Keratinocyte (primary cell): Measurements from ENCODE around the gene KIAA1210. TPM values are rescaled to one million over a fixed set of nuclear protein-coding genes. Genes with fewer than 3 reads are reported as not detected.

Experiments
- DNase-seq: peaks from one replicate; pipeline ENCODE4 v3.0.0-alpha.2; 2011; ENCODE audit warnings: low read depth, missing footprints, low spot score
- FAIRE-seq: peaks from 2 replicates; lab custom pipeline; 2011; peaks lifted over from hg19 to GRCh38; lab: Jason Lieb, UNC
- H2AFZ ChIP-seq: 2 replicates; pipeline ENCODE4 v1.6.0; 2012; ENCODE audit warnings: low read length, control low read depth, inconsistent platforms; ENCODE audit not compliant: control insufficient read depth
- H3K27ac ChIP-seq: 2 replicates; pipeline ENCODE4 v1.5.1; 2011; ENCODE audit warnings: low read length; ENCODE audit not compliant: control insufficient read depth, insufficient read depth
- H3K27me3 ChIP-seq: 3 replicates; pipeline ENCODE4 v1.6.0; 2011; ENCODE audit warnings: low read length; ENCODE audit not compliant: control insufficient read depth, insufficient read depth; ENCODE audit errors: extremely low read depth
- H3K36me3 ChIP-seq, 2 experiments: 2 replicates in 1 of 2; 3 replicates in 1 of 2; pipeline ENCODE4 v1.5.1; 2011; ENCODE audit warnings: low read length in 2 of 2, mild to moderate bottlenecking in 1 of 2; ENCODE audit not compliant: control insufficient read depth in 2 of 2, insufficient read depth in 2 of 2; ENCODE audit errors: extremely low read depth in 1 of 2
- H3K4me1 ChIP-seq: 3 replicates; pipeline ENCODE4 v1.5.1; 2011; ENCODE audit warnings: low read length; ENCODE audit not compliant: control insufficient read depth, insufficient read depth; ENCODE audit errors: extremely low read depth
- H3K4me2 ChIP-seq: 3 replicates; pipeline ENCODE4 v1.6.0; 2011; ENCODE audit warnings: low read depth, low read length; ENCODE audit not compliant: control insufficient read depth, insufficient read depth; ENCODE audit errors: extremely low read depth
- H3K4me3 ChIP-seq, 3 experiments: fragments of 200-600 bp in 1 of 3; sonication (generic) in 1 of 3; 2 replicates in 2 of 3; 3 replicates in 1 of 3; pipeline ENCODE4 v1.5.1; 2011 to 2016; ENCODE audit warnings: low read length in 3 of 3, mild to moderate bottlenecking in 3 of 3, control low read depth in 2 of 3, inconsistent platforms in 1 of 3, low read depth in 1 of 3, mixed read lengths in 1 of 3, mixed run types in 1 of 3, moderate library complexity in 1 of 3; ENCODE audit not compliant: control insufficient read depth in 2 of 3, insufficient read depth in 2 of 3; ENCODE audit errors: extremely low read depth in 1 of 3
- H3K79me2 ChIP-seq: 2 replicates; pipeline ENCODE4 v1.6.0; 2012; ENCODE audit warnings: low read length; ENCODE audit not compliant: control insufficient read depth, insufficient read depth
- H3K9ac ChIP-seq: 3 replicates; pipeline ENCODE4 v1.6.0; 2011; ENCODE audit warnings: low read length; ENCODE audit not compliant: control insufficient read depth, insufficient read depth; ENCODE audit errors: extremely low read depth
- H3K9me1 ChIP-seq: 3 replicates; pipeline ENCODE4 v1.6.0; 2011; ENCODE audit warnings: low read length; ENCODE audit not compliant: control insufficient read depth, insufficient read depth; ENCODE audit errors: extremely low read depth
- H3K9me3 ChIP-seq: 2 replicates; pipeline ENCODE4 v1.5.1; 2012; ENCODE audit warnings: low read depth, low read length; ENCODE audit not compliant: control insufficient read depth
- H4K20me1 ChIP-seq: 3 replicates; pipeline ENCODE4 v1.6.0; 2011; ENCODE audit warnings: low read length; ENCODE audit not compliant: control insufficient read depth, insufficient read depth; ENCODE audit errors: extremely low read depth
- EZH2 ChIP-seq: IDR thresholded peaks from one replicate; pipeline ENCODE4 v1.6.1; 2012; ENCODE audit warnings: inconsistent platforms, mild to moderate bottlenecking, low read length, moderate library complexity
- dilution Hi-C: fragments of 300-500 bp; cut with MboI; formaldehyde crosslinking; loops from one replicate; pipeline ENCODE4 v1.7.0; 2020; ENCODE audit warnings: low sequenced_read_pairs; ENCODE audit not compliant: extremely low pct_ligation_motif_present
- polyA plus RNA-seq, 5 experiments: library from polyadenylated mRNA; depleted of rRNA in 3 of 5; stranded (reverse) in 3 of 5; stranded (forward) in 1 of 5; unstranded in 1 of 5; fragments of >200 nt; gene quantifications; 1 replicate in 1 of 5; 2 replicates in 3 of 5; 3 replicates in 1 of 5; pipeline versions ENCODE4 v1.2.1 to v1.2.3, GENCODE V29; 2011 to 2012; ENCODE audit warnings: missing spikeins in 2 of 5, low read depth in 1 of 5, low replicate concordance in 1 of 5
- TF ChIP-seq, protein P1 (sequence below), 3 experiments: IDR thresholded peaks in 1 of 3; conservative IDR thresholded peaks in 1 of 3; optimal IDR thresholded peaks in 1 of 3; 2 replicates in 2 of 3; 3 replicates in 1 of 3; pipeline versions ENCODE3 to v1.5.1; 2011; ENCODE audit warnings: low read length in 3 of 3, mild to moderate bottlenecking in 3 of 3, moderate library complexity in 2 of 3, control low read depth in 1 of 3, inconsistent platforms in 1 of 3; ENCODE audit not compliant: insufficient read depth in 2 of 3; ENCODE audit errors: extremely low read depth in 1 of 3

The KIAA1210 gene
- polyA plus RNA-seq, 1 donor (not counting 4 experiments of a cell fraction or from before 2014, with no cell fraction given) = not detected

DNA sequence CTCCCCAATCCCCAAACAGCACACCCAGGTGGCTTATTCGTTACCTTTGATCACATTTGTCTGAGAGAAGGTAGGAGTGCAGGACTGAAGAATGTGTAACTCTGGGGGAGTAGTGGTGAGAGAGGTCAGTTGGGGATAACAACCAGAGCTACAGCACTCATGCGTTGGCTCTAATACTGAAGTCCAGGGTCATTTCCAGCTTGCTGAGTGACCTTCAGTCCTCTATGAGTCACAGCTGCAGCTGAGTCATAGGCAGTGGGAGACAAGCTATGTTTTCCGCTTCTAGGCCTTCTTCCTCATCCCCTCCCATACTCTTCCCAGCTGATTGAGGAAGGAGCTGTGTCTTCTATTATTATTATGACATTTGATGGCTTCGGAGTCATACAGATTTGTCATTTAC, 86.4 kb downstream of the KIAA1210 start:
- DNase-seq = no peak
- no peak overlapping the region for H3K4me2 ChIP-seq
- no peak overlapping the region for H3K4me3 ChIP-seq
- dilution Hi-C loops = no loop called here
- FAIRE-seq = no peak
- H3K36me3 ChIP-seq = no peaks in the 10 kb centered on the region
- H3K9ac ChIP-seq = no peak overlapping the region
- H2AFZ ChIP-seq = no peak overlapping the region
- no peaks in the 10 kb centered on the region for H4K20me1 ChIP-seq
- no peaks in the 10 kb centered on the region for H3K9me3 ChIP-seq
- H3K27me3 ChIP-seq = no peaks in the 10 kb centered on the region
- H3K79me2 ChIP-seq = no peaks in the 10 kb centered on the region
- TF ChIP-seq EZH2 = no peak
- TF ChIP-seq, protein P1, sequence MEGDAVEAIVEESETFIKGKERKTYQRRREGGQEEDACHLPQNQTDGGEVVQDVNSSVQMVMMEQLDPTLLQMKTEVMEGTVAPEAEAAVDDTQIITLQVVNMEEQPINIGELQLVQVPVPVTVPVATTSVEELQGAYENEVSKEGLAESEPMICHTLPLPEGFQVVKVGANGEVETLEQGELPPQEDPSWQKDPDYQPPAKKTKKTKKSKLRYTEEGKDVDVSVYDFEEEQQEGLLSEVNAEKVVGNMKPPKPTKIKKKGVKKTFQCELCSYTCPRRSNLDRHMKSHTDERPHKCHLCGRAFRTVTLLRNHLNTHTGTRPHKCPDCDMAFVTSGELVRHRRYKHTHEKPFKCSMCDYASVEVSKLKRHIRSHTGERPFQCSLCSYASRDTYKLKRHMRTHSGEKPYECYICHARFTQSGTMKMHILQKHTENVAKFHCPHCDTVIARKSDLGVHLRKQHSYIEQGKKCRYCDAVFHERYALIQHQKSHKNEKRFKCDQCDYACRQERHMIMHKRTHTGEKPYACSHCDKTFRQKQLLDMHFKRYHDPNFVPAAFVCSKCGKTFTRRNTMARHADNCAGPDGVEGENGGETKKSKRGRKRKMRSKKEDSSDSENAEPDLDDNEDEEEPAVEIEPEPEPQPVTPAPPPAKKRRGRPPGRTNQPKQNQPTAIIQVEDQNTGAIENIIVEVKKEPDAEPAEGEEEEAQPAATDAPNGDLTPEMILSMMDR (optimal IDR thresholded peaks at IDR 0.05 in 1 of 3, IDR thresholded peaks at IDR 0.05 in 1 of 3, conservative IDR thresholded peaks at IDR 0.05 in 1 of 3; ENCODE audit: extremely low read depth in 1 of 3, insufficient read depth in 2 of 3, low read length in 3 of 3) = no peak
- H3K4me1 ChIP-seq = no peaks in the 10 kb centered on the region
- no peak overlapping the region for H3K27ac ChIP-seq
- H3K9me1 ChIP-seq = no peaks in the 10 kb centered on the region

DNA sequence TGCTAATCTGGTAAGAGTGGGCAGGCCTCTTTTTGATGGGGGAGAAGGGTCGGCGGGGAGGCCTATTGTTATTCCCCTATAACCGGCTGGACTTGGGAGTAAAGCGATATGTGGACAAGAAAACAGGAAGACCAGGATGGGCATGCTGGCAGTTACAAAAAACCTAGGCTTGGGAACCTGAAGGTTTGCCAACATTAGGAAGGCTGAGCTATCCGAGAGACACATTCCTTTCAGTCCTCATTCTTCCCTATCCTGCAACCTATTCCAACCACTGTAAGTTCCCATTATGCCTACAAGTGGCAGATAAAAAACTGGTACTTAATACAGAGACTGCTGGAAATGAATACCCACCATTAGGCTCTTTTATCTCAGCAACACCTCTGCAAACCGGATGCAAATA, 87.2 kb downstream of the KIAA1210 start:
- TF ChIP-seq, protein P1 (optimal IDR thresholded peaks at IDR 0.05 in 1 of 3, IDR thresholded peaks at IDR 0.05 in 1 of 3, conservative IDR thresholded peaks at IDR 0.05 in 1 of 3; ENCODE audit: extremely low read depth in 1 of 3, insufficient read depth in 2 of 3, low read length in 3 of 3) = no peak
- TF ChIP-seq EZH2 = no peak
- Histone ChIP-seq H3K27me3 (no peaks in the 10 kb centered on the region), H3K4me2 (no peak overlapping the region), H3K9me1 (no peaks in the 10 kb centered on the region), H3K36me3 (no peaks in the 10 kb centered on the region), H3K4me3 (no peak overlapping the region), H3K9ac (no peak overlapping the region), H2AFZ (no peak overlapping the region), H3K4me1 (no peaks in the 10 kb centered on the region), H3K27ac (no peak overlapping the region), H4K20me1 (no peaks in the 10 kb centered on the region), H3K79me2 (no peaks in the 10 kb centered on the region), H3K9me3 (no peaks in the 10 kb centered on the region)
- DNase-seq (no peak), FAIRE-seq (no peak)
- dilution Hi-C loops = no loop called here
